A673 (cell line): Measurements from ENCODE around the gene ANLN.

Source experiments
- EZH2 ChIP-seq: fragments of 200-600 bp; sonication (generic); IDR thresholded peaks from 2 replicates; pipeline ENCODE4 v1.6.1; 2017; ENCODE audit warnings: borderline replicate concordance, low read depth, mild to moderate bottlenecking, mixed read lengths, antibody characterized with exemption, low read length; ENCODE audit not compliant: poor library complexity, severe bottlenecking
- TF ChIP-seq, protein P1 (sequence below): fragments of 300-800, 200-600 bp; sonication (generic); conservative IDR thresholded peaks from 2 replicates; pipeline ENCODE4 v1.5.1; 2017; ENCODE audit warnings: low read depth, mild to moderate bottlenecking, antibody characterized with exemption, low read length, moderate library complexity, mixed read lengths

DNA sequence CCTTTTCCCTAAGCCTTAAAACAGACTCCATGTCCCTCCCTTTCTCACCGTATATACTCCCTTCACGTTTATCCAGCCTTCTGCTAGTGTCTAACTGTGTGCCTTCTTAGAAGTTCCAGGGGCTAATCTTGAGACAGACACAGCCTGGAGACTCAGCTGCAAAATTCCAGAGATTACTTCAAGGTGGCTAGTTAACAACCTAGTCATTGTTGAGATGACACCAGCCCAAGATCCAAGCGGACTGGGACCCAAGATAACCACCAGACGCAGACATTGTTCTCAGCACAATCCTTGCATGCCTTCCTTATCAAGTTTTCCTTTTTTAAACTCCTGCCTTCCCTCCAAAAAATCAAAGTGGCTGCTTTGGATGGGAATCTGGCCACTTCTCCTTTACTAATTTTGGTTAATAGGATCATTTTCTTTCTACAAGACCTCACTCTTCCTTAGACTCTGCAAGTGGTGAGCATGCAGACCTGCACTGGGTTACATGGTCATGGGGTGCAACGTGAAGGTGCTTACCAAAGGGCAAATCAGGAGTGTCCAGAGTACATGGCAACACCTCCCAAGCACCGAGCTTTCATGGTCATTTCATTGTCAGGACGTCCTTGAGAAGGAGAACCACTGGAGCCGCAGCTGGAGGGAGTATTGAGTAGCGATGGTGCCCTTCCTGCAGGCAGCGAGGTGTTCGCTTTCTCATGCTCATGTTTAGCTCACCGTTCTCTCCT, 69.7 kb downstream of the ANLN start:
- TF ChIP-seq, protein P1, sequence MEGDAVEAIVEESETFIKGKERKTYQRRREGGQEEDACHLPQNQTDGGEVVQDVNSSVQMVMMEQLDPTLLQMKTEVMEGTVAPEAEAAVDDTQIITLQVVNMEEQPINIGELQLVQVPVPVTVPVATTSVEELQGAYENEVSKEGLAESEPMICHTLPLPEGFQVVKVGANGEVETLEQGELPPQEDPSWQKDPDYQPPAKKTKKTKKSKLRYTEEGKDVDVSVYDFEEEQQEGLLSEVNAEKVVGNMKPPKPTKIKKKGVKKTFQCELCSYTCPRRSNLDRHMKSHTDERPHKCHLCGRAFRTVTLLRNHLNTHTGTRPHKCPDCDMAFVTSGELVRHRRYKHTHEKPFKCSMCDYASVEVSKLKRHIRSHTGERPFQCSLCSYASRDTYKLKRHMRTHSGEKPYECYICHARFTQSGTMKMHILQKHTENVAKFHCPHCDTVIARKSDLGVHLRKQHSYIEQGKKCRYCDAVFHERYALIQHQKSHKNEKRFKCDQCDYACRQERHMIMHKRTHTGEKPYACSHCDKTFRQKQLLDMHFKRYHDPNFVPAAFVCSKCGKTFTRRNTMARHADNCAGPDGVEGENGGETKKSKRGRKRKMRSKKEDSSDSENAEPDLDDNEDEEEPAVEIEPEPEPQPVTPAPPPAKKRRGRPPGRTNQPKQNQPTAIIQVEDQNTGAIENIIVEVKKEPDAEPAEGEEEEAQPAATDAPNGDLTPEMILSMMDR = no peak
- TF ChIP-seq EZH2 = no peak
